Spleen (tissue), 11 donors: ENCODE measurements around the gene TBX20. TPM values are rescaled to one million over a fixed set of nuclear protein-coding genes. Genes with fewer than 3 reads are reported as not detected.
"Not testable (repeated sequence)": the region's sequence is repeated elsewhere in the genome, so short reads cannot be mapped to it uniquely, and the experiment has no call there.

Experiments
- DNase-seq: peaks from one replicate; pipeline ENCODE4 v3.0.0-alpha.2; 2020
- H3K27ac ChIP-seq, 8 donors: fragments of 200-600 bp; sonication (generic) in 7 of 8; 1 replicate in 4 of 8; 2 replicates in 4 of 8; pipeline versions ENCODE4 v1.5.0 to v1.8.0; 2016 to 2021; ENCODE audit warnings: inconsistent platforms in 4 of 8, mild to moderate bottlenecking in 4 of 8, moderate library complexity in 1 of 8
- H3K27me3 ChIP-seq, 7 donors: fragments of 200-600 bp; sonication (generic) in 6 of 7; replicated peaks in 1 of 7; 1 replicate in 4 of 7; 2 replicates in 3 of 7; pipeline versions ENCODE4 v1.5.0 to v1.8.0; 2016 to 2021; ENCODE audit warnings: inconsistent platforms in 3 of 7, mild to moderate bottlenecking in 1 of 7
- H3K36me3 ChIP-seq, 6 donors: fragments of 200-600 bp; sonication (generic) in 5 of 6; 1 replicate in 4 of 6; 2 replicates in 2 of 6; pipeline versions ENCODE4 v1.5.0 to v1.8.0; 2016 to 2021; ENCODE audit warnings: inconsistent platforms in 2 of 6
- H3K4me1 ChIP-seq, 6 donors: fragments of 200-600 bp; sonication (generic) in 5 of 6; 1 replicate in 3 of 6; 2 replicates in 3 of 6; pipeline versions ENCODE4 v1.5.0 to v1.8.0; 2016 to 2021; ENCODE audit warnings: inconsistent platforms in 3 of 6
- H3K4me3 ChIP-seq, 8 donors: fragments of 200-600 bp; sonication (generic) in 7 of 8; 1 replicate in 4 of 8; 2 replicates in 4 of 8; pipeline versions ENCODE4 v1.5.0 to v1.8.0; 2016 to 2021; ENCODE audit warnings: inconsistent platforms in 4 of 8, mild to moderate bottlenecking in 4 of 8, moderate library complexity in 2 of 8
- H3K9me3 ChIP-seq, 8 donors: fragments of 200-600 bp; sonication (generic) in 7 of 8; 1 replicate in 4 of 8; 2 replicates in 4 of 8; pipeline versions ENCODE4 v1.5.0 to v1.8.0; 2016 to 2021; ENCODE audit warnings: inconsistent platforms in 4 of 8
- CTCF ChIP-seq, 11 experiments: fragments of 200-600 bp in 7 of 11; fragments of 450-650 bp in 4 of 11; sonication (generic) in 4 of 11; IDR thresholded peaks in 8 of 11; conservative IDR thresholded peaks in 3 of 11; 1 replicate in 7 of 11; 2 replicates in 4 of 11; pipeline versions ENCODE4 v1.4.0 to v1.8.0; 2016 to 2021; ENCODE audit warnings: antibody characterized with exemption in 11 of 11, inconsistent platforms in 4 of 11, mild to moderate bottlenecking in 1 of 11
- WGBS, 5 donors: extraction: QIAGEN DNeasy Blood & Tissue Kit in 3 of 5; methylation state at CpG; one replicate each; pipeline versions ENCODE4 v1.1.5 to v1.1.7; 2013 to 2018; 5-methylcytosine and 5-hydroxymethylcytosine counted together
- intact Hi-C: fragments of 100-400 bp; cut with DNase I; formaldehyde crosslinking; loops from one replicate; pipeline ENCODE4 v1.15.0; 2023; ENCODE audit warnings: low total_unique reads
- polyA plus RNA-seq, 3 donors: library from polyadenylated mRNA; stranded (reverse); fragments of 200-250 nt; gene quantifications; one replicate each; pipeline ENCODE4 v1.2.1, GENCODE V29; 2013
- total RNA-seq, 7 donors: library from RNA; depleted of rRNA in 3 of 7; stranded (reverse); fragments of >200 nt in 3 of 7; fragmentation: NEBNext Ultra II Directional in 4 of 7; extraction: Animal tissue kit (Norgen Biotek cat#: 25700) in 4 of 7; gene quantifications; one replicate each; pipeline versions ENCODE4 v1.1.0 to v1.2.1, GENCODE V29; 2016 to 2021
- donor health status: healthy with polysubstance abuse.
- donor health status: DM: no; HTN: no; CAD: no; lungs with moderate emphysema.
- donor health status: DM: no; HTN: no; CAD: no.
- donor health status: Bipolar disorder and iron deficiency.
- donor health status: healthy.
- donor health status: DM: no; HTN: no; CAD: no.
- donor health status: DM: yes; HTN: yes; CAD: no.

Gene TBX20
- total and polyA plus RNA-seq, 10 donors: not detected

- H3K27me3 ChIP-seq, intact Hi-C loops, H3K27ac ChIP-seq, H3K4me1 ChIP-seq, H3K4me3 ChIP-seq, H3K9me3 ChIP-seq, DNase-seq, H3K36me3 ChIP-seq: not testable (repeated sequence)
- whole genome bisulfite sequencing, 5 donors: 80 to 97% (median 88%) methylated on average over 1 of the region's 1 CpG
These were observed 49.0 kb downstream of the TBX20 start for GRCh38 chr7:35204850-35205249.

GRCh38 chr7:35204031-35204430, 49.9 kb downstream of the TBX20 start:
- H3K36me3 ChIP-seq, H3K4me3 ChIP-seq, H3K4me1 ChIP-seq, H3K9me3 ChIP-seq, intact Hi-C loops, DNase-seq, H3K27ac ChIP-seq, H3K27me3 ChIP-seq: not testable (repeated sequence)
- 78 to 100% (median 86%) methylated on average over 3 to 5 of the region's 5 CpGs for WGBS, 5 donors

- H3K27me3 ChIP-seq, H3K36me3 ChIP-seq, intact Hi-C loops, DNase-seq, H3K4me1 ChIP-seq, H3K9me3 ChIP-seq, H3K4me3 ChIP-seq, H3K27ac ChIP-seq: not testable (repeated sequence)
- 84 to 94% (median 90%) methylated on average over 5 to 6 of the region's 6 CpGs for WGBS, 5 donors
These were observed 51.5 kb downstream of the TBX20 start for GRCh38 chr7:35202353-35202752.

- H3K4me1 ChIP-seq, H3K36me3 ChIP-seq, H3K4me3 ChIP-seq, H3K9me3 ChIP-seq, H3K27me3 ChIP-seq, H3K27ac ChIP-seq, DNase-seq, intact Hi-C loops: not testable (repeated sequence)
- WGBS, 5 donors: 89 to 96% (median 95%) methylated on average over 2 of the region's 2 CpGs
These were observed 53.7 kb downstream of the TBX20 start for GRCh38 chr7:35200170-35200569.

GRCh38 chr7:35198370-35199140, 55.3 kb downstream of the TBX20 start:
- 69 to 79% (median 76%) methylated on average over 2 of the region's 2 CpGs for WGBS, 5 donors
- not testable (repeated sequence) for DNase-seq, H3K9me3 ChIP-seq, H3K27me3 ChIP-seq, H3K36me3 ChIP-seq, H3K4me3 ChIP-seq, H3K4me1 ChIP-seq, H3K27ac ChIP-seq
- intact Hi-C loops: loop anchor here (10.0 kb wide), 1 partner anchor 336 kb away; no protein-coding TSS in a partner anchor

- not testable (repeated sequence) for H3K27ac ChIP-seq, H3K4me3 ChIP-seq, H3K36me3 ChIP-seq, H3K9me3 ChIP-seq, H3K4me1 ChIP-seq, DNase-seq
- WGBS, 5 donors: 89 to 98% (median 92%) methylated on average over 4 of the region's 4 CpGs
- H3K27me3 ChIP-seq: peaks cover 0 to 16% (median 5%) of the 10 kb centered on the region in 7 donors
- intact Hi-C loops: loop anchor here (10.0 kb wide), 1 partner anchor 343 kb away; no protein-coding TSS in a partner anchor
These were observed 62.3 kb downstream of the TBX20 start for GRCh38 chr7:35191571-35191970.

- H3K27ac ChIP-seq, H3K9me3 ChIP-seq, H3K36me3 ChIP-seq, DNase-seq, H3K4me3 ChIP-seq: not testable (repeated sequence)
- intact Hi-C loops: loop anchor here (10.0 kb wide), 1 partner anchor 345 kb away; no protein-coding TSS in a partner anchor
- WGBS, 5 donors: 49 to 62% (median 55%) methylated on average over 4 of the region's 4 CpGs
- peak in 1 of 11 experiments; percentile 14 for TF ChIP-seq CTCF (IDR thresholded peaks at IDR 0.05 in 8 of 11, conservative IDR thresholded peaks at IDR 0.05 in 3 of 11)
- H3K27me3 ChIP-seq: peaks cover 0 to 29% (median 18%) of the 10 kb centered on the region in 7 donors
- H3K4me1 ChIP-seq: peaks cover 6 to 17% (median 15%) of the 10 kb centered on the region in 6 donors
These were observed 63.6 kb downstream of the TBX20 start for GRCh38 chr7:35190146-35190773.

- peak overlapping the region in 7 of 8 donors; percentile 27 to 65 (median 33) for H3K4me3 ChIP-seq
- H3K9me3 ChIP-seq, H3K36me3 ChIP-seq, intact Hi-C loops, H3K27ac ChIP-seq: not testable (repeated sequence)
- 2 to 5% (median 3%) methylated on average over 27 of the region's 27 CpGs for WGBS, 5 donors
- H3K4me1 ChIP-seq: peaks cover 6 to 17% (median 15%) of the 10 kb centered on the region in 6 donors
- peak; percentile 69 for DNase-seq
- peaks cover 0 to 44% (median 22%) of the 10 kb centered on the region in 7 donors for H3K27me3 ChIP-seq
These were observed 67.1 kb downstream of the TBX20 start for GRCh38 chr7:35186751-35187150.
